Neural crest cell (in vitro differentiated cells): ENCODE results near the gene LIN7A. TPM values are rescaled to one million over a fixed set of nuclear protein-coding genes. Genes with fewer than 3 reads are reported as not detected.

Source experiments
- DNase-seq: peaks from one replicate; pipeline ENCODE4 v3.0.0; 2021; ENCODE audit warnings: low read depth, mixed read lengths, low spot score
- H3K27ac Mint-ChIP-seq: one replicate; pipeline ENCODE4 v1.8.0; 2021; ENCODE audit warnings: mild to moderate bottlenecking, mixed read lengths; ENCODE audit not compliant: unreplicated experiment
- H3K27me3 Mint-ChIP-seq: 2 replicates; pipeline ENCODE4 v1.8.0; 2021; ENCODE audit warnings: low read depth, mild to moderate bottlenecking, mixed read lengths
- H3K36me3 Mint-ChIP-seq: 2 replicates; pipeline ENCODE4 v1.8.0; 2021; ENCODE audit warnings: low read depth, mild to moderate bottlenecking, mixed read lengths
- H3K4me1 Mint-ChIP-seq: 2 replicates; pipeline ENCODE4 v1.8.0; 2021; ENCODE audit warnings: mixed read lengths
- H3K4me3 Mint-ChIP-seq: one replicate; pipeline ENCODE4 v1.8.0; 2021; ENCODE audit warnings: mild to moderate bottlenecking, mixed read lengths
- H3K9me3 Mint-ChIP-seq: 2 replicates; pipeline ENCODE4 v1.8.0; 2021; ENCODE audit warnings: mixed read lengths
- CTCF ChIP-seq: fragments of 200-600 bp; sonication (generic); conservative IDR thresholded peaks from 2 replicates; pipeline ENCODE4 v1.5.0; 2021; ENCODE audit warnings: antibody characterized with exemption, mild to moderate bottlenecking
- total RNA-seq: library from RNA; stranded (reverse); gene quantifications from 2 replicates; pipeline ENCODE4 v1.2.1, GENCODE V29; 2021

The LIN7A gene
- total RNA-seq, 1 donor from 2014 or later = 5.8 TPM

DNA sequence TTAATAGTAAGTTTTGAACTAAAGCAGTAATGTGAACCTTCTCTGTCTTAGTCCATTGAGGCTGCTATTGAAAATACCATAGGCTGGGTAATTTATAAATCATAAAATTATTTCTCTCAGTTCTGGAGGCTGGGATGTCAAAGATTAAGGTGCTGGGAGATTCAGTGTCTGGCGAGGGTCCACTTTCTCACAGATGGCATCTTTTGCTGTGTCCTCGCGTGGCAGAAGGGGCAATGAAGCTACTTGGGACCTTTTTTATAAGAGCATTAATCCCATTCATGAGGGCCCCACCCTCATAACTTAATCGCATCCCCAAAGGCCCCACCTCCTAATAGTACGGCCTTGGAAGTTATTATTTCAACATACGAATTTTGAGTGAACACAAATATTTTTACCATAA is 28.4 kb downstream of the LIN7A start:
- no peaks in the 10 kb centered on the region for H3K36me3 Mint-ChIP-seq
- H3K27me3 Mint-ChIP-seq = no peaks in the 10 kb centered on the region
- no peak for TF ChIP-seq CTCF
- no peak overlapping the region for H3K4me3 Mint-ChIP-seq
- H3K9me3 Mint-ChIP-seq = no peaks in the 10 kb centered on the region
- no peaks in the 10 kb centered on the region for H3K4me1 Mint-ChIP-seq
- DNase-seq = no peak
- H3K27ac Mint-ChIP-seq = no peak overlapping the region

DNA sequence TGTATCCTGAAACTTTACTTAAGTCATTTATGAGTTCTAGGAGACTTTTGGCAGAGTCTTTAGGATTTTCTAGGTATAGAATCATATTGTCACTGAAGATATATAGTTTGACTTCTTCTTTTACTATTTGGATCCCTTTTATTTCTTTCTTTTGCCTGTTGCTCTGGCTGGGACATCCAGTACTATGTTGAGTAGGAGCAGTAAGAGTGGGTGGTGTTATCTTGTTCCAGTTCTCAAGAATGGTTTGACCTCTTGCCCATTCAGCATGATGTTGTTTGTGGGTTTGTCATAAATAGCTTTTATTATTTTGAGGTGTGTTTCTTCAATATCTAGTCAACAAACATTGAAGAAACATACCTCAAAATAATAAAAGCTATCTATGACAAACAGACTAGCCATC is 35.0 kb downstream of the LIN7A start:
- peaks cover 9% of the 10 kb centered on the region for H3K9me3 Mint-ChIP-seq
- no peaks in the 10 kb centered on the region for H3K27me3 Mint-ChIP-seq
- DNase-seq = no peak
- no peak for TF ChIP-seq CTCF
- H3K36me3 Mint-ChIP-seq = peaks cover 5% of the 10 kb centered on the region
- H3K4me3 Mint-ChIP-seq = no peak overlapping the region
- H3K4me1 Mint-ChIP-seq = no peaks in the 10 kb centered on the region
- no peak overlapping the region for H3K27ac Mint-ChIP-seq

DNA sequence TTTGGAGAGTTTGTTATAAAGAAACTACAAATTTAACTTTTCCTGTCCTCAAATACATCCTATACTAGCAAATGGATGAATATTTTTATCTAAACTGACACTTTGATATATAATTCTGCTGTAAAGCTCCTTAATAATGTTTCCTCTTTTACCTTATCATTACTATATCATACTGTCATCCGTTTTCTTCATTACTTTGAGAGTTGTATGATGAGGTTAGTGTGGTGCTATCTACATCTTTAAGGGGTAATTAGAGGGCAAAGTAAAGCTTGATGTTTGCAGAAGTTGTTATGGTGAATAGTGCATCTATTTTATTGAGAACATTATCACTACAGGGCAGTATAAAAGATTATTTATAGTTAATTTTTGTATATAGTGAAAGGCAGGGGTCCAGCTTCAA is 36.1 kb downstream of the LIN7A start:
- Mint-ChIP-seq H3K27me3 (no peaks in the 10 kb centered on the region), H3K27ac (no peak overlapping the region), H3K36me3 (peaks cover 5% of the 10 kb centered on the region)

DNA sequence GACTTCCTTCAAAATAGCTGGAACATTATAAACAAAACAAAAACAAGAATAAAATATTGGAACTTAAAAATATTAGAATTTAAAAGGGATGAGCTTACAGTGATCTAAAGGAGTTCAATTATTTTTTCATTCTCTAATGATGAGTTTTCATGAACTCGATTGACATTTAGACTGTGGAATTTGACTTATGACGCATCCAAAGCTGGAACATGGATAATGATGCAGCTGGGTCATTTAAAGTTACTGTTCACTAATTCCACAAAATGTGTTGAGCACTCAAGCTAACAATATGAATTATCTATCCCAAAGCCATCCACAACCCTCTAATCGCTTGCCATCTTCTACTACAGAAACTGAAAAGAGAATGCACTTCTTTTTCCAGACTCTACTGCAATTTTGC is 42.5 kb downstream of the LIN7A start:
- Mint-ChIP-seq H3K4me1 (no peaks in the 10 kb centered on the region), H3K27me3 (no peaks in the 10 kb centered on the region), H3K4me3 (no peak overlapping the region), H3K36me3 (peaks cover 5% of the 10 kb centered on the region), H3K27ac (no peak overlapping the region), H3K9me3 (peaks cover 6% of the 10 kb centered on the region)
- no peak for TF ChIP-seq CTCF
- DNase-seq = no peak

More for the DNA sequence above, 36.1 kb downstream of the LIN7A start:
- H3K9me3 Mint-ChIP-seq = peaks cover 9% of the 10 kb centered on the region
- no peak for TF ChIP-seq CTCF
- DNase-seq = no peak
- no peak overlapping the region for H3K4me3 Mint-ChIP-seq
- H3K4me1 Mint-ChIP-seq = no peaks in the 10 kb centered on the region

DNA sequence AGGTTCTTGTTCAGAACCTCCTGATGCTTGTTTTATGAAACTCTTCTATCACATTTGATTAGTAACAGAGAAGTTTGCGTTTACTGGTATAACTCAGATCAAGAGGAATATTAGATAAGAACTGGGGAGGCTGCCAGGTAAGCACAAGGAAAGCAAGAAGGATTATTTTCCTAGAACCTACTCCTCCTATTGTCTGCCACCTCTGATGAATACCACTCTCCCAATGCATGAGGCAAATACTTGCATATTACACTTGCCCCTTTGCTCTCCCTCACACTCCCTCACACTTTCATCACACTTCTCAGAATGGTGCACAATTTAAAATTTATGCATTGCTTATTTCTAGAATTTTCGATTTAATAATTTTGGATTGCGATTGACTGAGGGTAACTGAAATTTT is 43.6 kb downstream of the LIN7A start:
- no peak for TF ChIP-seq CTCF
- Mint-ChIP-seq H3K27me3 (no peaks in the 10 kb centered on the region), H3K4me1 (no peaks in the 10 kb centered on the region), H3K27ac (no peak overlapping the region), H3K4me3 (no peak overlapping the region), H3K9me3 (peaks cover 2% of the 10 kb centered on the region), H3K36me3 (peaks cover 3% of the 10 kb centered on the region)
- DNase-seq = no peak
